ENCODE results near the gene TBL3.
"Not testable (repeated sequence)": the region's sequence is repeated elsewhere in the genome, so short reads cannot be mapped to it uniquely, and the experiment has no call there.

Gene TBL3

DNA sequence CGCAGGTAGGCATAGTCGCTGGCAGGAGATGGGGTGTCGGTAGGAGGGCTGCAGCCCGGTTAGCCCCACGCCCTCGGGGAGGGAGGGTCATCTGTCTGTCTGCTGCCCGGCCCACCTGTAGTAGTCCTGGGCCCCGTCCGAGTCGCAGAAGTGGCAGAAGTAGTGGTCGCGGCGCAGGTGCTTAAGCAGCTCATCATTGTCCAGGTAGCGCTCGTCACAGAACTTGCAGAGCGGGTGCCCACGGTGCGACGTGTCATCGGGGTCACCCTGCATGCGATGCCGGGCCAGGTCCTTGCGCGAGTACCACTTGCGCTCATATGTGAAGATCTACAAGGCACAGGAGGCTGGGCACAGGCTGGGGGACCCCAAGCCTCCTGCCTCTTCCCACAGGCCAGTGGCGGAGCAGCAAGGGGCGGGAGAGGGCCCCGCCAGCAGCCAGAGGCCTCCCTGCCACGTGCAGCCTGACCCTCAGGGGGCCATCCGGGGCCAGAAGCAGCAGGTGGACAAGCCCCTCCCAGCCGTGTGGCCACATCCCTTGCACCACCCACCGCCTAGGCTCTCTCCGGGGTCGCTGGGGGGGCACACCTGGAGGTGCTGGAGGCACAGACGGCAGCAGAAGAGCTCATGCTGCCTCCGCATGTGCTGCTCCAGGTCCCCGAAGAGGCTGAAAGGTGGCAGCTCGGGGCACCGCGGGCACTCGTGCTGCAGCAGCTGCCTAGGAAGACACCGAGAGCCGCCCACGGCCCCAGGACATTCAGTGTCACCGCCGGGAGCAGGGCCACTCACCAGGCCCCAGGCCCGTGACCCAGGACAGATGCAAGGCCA is 30.8 kb downstream of the TBL3 start:
- no peak for DNase-seq

DNA sequence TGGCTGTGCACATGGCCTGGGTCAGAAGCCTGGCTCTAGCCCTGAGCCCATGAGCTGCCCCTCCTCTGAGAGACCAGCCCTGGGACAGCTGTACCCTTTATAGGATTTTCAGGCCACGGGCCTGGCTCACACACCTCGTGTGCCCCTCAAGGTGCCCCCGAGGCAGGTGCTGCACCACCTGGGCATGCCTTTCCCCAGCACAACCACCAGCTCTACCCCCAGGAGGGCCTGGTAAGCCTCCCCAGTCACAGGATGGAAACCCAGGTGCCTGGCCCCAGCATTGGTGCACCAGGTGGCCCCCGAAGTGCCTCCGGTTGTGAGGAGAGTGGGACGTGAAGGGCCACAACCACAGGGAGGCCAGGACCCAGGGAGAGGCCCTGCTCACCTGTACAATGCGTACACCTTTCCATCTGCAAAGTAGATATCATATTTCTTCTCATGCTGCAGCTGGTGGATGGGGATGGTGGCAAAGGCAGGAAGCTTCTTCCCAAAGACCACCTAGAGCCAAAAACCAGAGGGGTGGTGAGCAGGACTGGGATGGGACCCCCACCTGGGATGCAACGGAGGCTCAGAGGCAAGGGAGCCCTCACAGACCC is 31.5 kb downstream of the TBL3 start:
- DNase-seq = no peak

DNA sequence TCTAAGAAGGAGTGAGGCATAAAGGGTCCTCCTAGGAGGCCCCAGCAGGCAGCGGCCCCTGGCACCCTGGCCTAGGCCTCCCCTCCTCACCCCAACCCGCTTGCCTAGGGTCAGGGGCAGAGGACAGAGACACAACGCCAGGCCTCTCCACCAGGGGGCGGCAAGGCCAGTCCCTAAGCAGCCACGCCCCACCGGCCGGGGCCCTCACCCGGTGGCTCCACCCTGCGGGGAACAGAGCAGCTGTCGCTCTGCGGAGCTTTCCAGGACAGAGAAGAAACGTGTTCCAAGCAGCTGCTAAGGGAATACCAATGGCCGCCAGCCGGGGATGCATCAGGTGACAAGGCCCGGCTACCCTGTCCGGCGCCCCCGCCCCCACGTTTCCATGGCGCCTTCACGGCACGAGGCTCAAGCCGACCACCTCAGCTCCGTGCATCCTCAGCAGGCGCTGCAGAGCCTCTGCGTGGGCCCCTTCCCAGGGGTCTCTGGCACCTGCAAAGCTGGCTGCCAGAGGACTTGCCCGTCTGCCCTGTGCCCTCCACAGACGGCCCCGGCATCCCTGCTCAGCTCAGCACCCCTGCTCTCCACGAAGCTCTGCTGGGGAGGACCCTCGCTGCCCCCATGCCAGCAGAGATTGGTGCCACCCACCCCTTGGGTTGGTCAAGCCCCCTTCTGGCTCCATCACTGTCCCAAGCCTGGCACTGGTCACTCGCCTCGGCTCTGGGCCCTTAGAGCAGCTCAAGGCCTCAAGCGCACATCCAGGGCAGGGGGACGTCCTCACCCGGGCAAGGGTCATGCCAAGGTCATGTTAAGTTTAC is 32.2 kb downstream of the TBL3 start:
- DNase-seq = peak; percentile 59

DNA sequence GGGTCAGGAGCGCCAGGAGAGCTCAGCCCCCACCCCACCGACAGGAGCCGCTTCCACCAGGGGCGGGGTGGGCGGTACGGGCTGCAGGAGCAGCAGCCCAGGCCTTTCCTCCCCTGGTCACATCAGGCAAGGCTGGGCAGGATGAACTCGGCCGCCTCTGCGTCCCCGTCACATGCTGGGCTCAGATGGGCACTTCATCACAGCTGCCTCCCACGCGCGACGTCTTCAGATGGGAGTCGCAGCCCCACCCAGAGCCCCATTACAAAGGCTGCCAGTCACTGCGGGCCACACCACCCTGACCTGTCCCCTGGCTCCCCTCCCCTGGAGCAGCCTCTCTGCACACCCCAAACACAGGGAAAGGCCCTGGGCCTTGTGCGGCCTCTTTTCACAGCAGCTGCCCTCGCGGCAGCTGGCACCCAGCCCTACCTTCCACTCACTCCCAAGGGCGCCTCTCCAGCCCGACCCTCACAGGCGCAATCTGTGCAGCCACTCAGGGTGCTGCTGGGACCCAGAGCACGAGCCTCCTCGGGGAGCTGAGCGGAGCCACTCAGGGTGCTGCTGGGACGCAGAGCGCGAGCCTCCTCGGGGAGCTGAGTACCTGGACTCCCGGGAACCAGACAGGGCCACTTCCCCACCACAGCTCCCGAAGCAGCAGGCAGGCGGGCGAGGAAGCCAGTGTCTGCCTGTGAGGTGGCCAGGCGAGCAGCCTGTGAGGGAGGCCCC is 33.1 kb downstream of the TBL3 start:
- no peak for DNase-seq

DNA sequence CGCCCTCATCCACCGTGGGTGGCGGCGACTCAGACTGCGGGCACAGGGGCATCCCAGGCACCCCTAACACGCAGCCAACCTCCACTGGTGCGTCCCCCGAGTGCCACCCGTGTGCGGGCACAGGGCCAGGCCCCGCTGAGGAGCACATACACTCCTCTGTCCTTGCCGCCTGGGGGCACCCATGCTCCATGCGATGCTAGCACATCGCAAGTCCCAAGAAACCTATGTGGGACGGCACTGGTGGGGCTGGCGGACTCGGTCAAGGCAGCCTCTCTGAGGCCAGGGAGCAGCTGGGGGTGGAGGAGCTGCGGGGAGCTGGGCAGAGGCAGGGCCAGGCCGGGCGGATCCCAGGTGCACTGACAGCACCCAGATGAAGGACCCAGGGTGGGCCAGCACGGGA is 33.8 kb downstream of the TBL3 start:
- no peak for DNase-seq

DNA sequence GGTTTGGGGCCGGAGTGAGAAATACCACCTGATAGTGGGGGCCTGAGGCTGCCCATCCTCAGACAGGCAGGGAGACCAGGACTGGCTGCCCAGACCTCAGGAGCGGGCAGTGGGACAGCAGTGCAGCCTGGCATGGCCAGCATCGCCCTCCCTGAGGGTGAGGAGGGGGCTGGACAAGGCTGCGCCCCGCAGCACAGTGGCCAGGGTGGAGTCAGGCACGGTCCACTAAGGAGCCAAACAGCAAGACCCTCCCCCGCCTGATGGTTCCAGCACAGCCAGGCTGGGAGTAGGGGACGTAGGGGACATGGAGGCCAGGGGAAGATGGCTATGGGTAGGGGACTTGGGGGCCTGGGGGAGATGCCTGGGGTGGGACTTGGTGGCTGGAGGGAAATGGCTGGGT is 34.5 kb downstream of the TBL3 start:
- no peak for DNase-seq

DNA sequence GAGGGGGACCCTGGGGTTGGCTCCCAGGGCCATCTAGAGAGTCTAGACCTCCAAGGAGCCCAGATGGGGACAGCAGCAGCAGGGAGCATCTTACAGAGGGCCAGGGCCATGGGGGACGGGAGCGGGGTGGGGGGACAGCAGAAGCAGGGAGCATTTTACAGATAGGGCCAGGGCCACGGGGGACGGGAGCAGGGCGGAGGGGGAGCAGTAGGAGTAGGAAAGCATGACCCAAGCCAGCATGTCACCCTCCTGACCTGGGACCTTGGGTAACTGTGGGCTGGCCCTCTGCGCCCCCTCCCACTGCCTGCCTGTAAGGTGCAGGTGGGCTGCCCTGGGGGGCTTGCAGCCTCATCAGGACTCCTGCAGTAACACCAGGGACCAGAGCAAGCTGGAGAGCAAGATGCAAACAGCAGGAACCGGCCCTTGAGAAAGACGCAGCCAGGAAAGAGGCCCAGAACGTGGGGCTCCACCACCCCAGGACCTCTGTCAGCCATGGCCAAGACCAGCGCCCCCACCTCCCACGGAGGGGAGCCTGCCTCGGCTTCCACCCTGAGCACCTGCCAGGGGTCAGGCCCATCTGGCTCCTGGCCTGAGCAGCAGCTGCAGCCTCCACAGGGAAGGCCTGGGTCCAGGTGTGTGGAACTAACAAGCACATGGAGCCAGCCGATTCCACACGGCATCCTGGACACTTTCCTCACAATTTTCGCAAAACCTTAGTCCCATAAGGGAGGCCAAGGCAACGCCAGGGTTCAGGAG is 35.4 kb downstream of the TBL3 start:
- DNase-seq = no peak

DNA sequence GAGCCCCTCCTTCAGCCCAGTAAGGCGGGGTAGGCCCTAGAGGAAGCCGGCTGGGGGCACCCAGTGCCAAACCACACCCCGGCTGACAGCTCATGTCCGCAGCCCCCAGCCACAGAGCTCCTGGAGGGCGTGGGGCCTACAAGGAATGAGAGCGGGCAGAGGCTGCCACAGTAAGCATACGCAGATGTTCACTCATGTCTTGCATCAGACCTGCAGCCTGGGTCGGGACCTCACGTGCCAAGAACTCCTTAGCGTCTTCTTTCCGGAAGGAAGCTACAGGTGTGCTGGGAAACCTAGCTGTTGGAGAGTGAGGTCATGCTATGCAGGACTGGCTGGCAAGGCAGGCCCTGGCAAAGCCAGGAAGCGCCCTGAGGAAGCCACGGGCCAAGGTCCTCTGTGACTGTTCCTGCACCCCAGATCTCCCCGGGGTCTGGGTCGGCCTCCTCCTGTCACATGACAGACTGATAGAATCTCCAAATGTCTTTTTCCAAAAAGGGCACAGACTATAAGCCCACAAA is 36.2 kb downstream of the TBL3 start:
- no peak for DNase-seq

DNA sequence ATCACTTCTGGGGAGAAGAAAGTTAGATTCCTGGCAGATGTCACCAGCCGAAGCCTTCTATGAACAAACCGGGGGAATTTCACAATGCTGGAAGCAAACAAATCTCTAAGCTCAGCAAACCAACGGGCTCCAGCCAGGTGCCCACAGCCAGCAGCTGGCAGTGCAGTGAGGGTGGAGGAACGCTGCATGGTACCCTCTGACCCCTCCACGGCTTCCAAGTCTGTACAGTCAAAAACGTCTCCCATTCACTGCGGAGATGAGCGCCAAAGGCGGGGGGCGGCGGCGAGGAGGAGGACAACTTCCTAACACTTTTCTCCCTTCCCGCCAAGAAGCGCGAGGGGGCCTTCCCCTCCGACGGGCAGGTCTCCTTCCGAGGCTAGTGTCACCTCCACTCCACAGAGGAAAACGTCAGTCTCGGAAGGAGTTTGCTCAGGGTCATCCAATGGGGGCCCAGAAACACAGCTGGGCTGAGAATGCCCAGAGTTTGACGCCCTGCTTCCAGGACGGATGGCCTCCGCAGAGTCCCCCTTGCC is 36.8 kb downstream of the TBL3 start:
- DNase-seq = no peak

DNA sequence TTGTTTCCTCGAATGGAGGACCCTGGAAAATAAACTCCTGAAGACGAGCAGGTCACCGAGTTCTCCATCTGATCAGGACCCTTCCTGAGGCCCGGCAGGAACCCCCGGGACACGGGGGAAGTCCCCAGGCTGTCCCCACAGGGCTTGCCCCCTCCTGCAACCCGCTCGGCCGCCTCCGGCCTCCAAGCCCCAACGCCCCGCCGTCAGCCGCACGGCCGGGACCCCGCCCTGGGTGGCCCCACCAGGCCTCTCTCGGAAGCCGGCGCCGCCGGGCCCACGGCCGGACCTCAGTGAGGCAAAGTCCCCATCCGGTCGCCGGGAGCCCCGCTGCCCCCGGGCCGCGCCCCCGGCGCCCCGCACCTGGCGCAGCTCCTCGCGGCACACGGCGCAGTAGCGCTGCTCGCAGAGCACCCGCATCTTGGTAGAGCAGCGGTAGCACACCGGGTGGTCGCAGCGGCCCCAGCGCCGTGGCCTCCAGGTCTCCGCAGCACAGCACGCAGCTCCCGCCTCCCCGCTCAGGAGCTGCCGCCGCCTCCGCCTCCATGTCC is 37.4 kb downstream of the TBL3 start:
- DNase-seq = no peak

DNA sequence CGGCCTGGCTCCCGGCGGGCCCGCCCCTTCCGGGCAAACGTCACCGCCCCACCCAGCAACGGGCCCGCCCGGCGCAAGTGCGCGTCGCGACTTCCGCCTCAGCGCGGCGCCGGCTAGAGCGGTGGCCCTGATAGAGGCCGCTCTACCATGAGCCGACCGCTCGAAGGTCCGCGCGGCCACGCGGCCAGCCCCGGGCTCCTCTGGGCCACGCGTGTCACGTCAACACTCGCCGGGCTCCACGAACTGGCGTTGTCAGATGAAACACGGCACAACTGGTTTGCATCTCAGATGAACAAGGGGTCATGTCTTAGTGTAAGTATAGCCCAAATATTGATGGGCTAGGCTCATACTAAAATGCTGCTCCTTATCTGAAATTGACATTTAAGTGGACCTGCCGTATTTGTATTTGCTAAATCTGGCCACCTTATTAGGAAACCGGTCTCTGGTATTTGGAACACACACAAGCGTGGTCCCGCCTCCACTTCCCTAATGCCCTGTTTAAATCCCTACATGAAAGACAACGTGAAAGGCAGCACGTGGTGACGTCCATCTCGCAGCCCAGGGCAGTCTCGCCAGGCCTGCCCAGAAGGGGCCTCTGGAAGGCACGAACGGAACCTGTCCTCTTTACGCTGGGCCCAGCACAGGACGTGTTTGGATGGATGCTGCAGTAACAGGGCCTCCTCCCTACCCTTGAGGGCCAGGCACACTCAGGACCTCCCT is 38.1 kb downstream of the TBL3 start, which contains the start of gene ZNF598:
Gene ZNF598, minus strand, starts transcription at position 31 of the 720 bp plus-strand sequence.
- peak; percentile 40 for DNase-seq

DNA sequence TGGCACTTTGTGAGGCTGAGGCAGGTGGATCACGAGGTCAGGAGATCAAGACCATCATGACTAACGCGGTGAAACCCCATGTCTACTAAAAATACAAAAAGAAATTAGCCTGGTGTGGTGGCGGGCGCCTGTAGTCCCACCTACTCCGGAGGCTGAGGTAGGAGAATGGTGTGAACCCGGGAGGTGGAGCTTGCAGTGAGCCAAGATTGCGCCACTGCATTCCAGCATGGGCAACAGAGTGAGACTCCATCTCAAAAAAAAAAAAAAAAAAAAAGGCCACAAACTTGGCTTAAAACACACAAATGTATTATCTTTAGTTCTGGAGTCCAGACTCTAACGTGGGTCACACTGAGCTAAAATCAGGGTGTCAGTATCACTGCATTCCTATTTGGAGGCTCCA is 39.9 kb downstream of the TBL3 start:
- DNase-seq = not testable (repeated sequence)

DNA sequence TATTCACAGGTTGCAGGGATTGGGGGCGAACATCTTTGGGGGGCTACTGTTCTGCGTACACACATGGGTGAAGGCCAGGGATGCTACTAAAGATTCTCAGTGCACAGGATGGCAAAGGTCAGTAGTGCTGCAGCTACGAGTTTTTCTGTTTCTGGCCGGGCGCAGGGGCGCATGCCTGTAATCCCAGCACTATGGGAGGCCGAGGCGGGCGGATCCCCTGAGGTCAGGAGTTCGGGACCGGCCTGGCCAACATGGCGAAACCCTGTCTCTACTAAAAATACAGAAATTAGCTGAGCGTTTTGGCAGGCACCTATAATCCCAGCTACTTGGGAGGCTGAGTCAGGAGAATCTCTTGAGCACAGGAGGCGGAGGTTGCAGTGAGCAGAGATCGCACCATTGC is 41.7 kb downstream of the TBL3 start:
- no peak for DNase-seq

DNA sequence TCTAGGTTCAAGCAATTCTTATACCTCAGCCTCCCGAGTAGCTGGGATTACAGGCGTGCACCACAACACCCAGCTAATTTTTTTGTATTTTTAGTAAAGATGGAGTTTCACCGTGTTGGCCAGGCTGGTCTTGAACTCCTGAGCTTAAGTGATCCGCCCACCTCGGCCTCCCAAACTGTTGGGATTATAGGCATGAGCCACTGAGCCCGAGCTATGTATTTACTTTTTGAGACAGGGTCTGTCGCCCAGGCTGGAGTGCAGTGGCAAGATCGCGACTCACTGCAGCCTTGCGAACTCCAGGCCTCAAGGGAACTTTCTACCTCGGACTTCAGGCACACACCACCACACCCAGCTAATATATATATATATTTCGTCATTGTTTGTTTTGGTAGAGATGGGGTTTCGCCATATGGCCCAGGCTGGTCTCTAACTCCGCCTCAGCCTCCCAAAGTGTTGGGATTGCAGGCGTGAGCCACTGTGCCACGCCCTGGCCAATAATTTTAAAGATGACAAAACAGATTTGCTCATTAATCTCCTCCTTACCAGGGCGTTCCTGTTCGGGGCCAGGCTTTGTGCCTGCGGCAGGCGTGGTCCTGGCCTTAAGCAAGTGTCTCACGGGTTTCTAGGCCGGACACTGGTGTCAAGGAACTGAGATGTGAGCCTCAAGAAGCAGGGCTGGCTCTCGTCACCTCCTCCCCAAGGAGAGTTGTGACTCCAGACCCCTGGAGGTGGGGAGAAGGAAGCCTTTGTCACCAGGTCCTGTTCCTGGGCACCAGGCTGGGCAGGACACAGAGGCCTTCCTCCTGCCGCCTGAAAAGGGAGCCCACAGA is 43.5 kb downstream of the TBL3 start:
- DNase-seq = no peak

DNA sequence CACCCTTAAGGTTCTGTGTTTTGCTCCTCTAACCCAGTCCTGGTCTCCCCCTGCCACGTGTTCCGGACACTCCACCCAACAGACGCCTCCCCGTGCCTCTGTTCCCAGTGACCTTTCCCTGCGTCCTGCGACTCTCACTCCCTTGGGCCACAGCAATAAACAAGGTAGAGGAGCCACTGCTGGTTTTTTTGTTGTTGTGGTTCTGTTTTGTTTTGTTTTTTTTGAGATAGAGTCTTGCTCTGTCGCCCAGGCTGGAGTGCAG is 44.0 kb downstream of the TBL3 start:
- no peak for DNase-seq

DNA sequence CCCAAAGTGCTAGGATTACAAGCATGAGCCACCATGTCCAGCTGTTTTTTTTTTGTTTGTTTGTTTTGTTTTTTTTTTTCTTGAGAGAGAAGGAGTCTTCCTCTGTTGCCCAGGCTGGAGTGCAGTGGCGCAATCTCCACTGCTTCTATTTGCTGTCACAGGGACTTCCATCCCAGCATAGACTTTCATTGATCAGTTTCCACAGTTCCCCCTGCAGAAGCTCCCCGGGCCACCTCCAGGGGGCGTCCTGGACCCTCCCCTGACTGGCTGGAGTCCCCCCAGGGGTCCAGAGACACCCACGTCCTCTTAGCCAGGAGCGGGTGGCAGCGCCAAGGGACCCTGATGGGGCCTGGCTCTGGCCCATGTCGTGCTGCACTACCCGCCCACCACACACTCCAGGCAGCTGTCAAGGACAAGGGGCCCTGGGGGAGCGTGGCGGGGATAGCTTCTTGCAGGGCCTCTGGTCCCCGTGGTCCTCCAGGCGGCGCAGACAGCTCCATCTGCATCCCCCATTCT is 44.6 kb downstream of the TBL3 start:
- DNase-seq = no peak

DNA sequence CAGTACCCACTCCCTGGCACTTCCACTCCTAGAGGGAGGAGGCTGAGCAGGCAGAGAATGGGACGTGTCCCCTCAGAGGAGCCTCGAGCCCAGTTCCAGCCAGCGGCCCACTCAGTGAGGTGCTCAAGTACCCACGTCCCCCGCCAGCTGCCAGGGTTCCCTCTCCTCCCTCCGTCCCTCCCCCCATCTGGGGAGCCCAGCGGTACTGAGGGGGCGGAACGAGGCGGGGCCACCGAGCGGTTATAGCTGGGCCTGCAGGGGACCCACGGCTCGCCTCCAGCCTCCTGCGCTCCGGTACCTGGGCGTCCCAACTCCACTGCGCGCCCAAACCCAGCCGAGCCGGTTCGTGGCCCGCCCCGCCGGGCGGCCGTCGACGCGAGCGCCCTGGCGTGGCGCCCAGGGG is 47.7 kb downstream of the TBL3 start, which contains the start of gene NPW:
Gene NPW, plus strand, starts transcription at position 268 of the 403 bp plus-strand sequence.
- no peak for DNase-seq

DNA sequence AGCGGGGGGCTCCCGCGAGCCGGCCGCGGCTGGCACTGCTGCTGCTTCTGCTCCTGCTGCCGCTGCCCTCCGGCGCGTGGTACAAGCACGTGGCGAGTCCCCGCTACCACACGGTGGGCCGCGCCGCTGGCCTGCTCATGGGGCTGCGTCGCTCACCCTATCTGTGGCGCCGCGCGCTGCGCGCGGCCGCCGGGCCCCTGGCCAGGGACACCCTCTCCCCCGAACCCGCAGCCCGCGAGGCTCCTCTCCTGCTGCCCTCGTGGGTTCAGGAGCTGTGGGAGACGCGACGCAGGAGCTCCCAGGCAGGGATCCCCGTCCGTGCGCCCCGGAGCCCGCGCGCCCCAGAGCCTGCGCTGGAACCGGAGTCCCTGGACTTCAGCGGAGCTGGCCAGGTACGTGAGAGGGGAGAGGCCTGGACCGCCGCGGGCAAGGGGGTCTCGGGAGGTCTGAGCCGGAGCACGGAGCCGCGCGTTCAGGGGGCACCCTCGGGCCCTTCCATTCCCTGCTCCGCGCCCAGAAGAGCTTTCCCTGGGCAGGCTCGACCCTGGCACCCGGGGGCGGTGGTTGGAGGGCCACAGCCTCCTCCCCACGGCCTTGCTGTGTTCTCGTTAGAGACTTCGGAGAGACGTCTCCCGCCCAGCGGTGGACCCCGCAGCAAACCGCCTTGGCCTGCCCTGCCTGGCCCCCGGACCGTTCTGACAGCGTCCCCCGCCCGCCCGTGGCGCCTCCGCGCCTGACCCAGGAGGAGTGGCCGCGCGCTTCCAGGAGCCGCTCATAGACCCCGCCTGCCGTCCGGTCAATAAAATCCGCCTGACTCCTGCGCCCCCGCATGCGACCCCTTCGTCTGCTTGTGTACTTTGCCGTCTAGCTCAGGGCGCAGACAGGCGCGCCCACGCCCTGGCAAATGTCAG is 48.3 kb downstream of the TBL3 start:
- no peak for DNase-seq

DNA sequence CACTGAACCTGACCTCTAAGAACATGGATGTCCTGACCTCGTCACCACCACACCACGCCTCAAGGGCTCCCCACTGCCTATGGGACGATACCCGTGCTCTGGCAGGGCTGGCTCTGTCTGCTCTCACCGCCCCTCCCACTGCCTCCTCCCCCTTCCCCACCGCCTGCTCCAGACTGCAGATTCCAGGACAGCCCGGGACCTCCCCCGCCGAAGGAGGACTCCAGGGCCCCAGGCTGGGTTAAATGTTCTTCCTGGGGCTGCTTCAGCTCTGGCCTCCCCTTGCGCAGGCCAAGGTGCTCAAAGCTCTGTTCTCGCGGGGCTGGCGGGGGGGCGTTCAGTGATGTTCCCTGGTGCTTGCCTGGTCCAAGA is 50.9 kb downstream of the TBL3 start:
- no peak for DNase-seq
